HG02884 (cell line): ENCODE measurements around the gene KLK5.
"Not testable (repeated sequence)": the region's sequence is repeated elsewhere in the genome, so short reads cannot be mapped to it uniquely, and the experiment has no call there.

Experiments used
- ATAC-seq: cut with Tn5 transposase; IDR thresholded peaks from one replicate; pipeline ENCODE4 v1.9.1; 2021; ENCODE audit warnings: mild to moderate bottlenecking, moderate library complexity; ENCODE audit not compliant: unreplicated experiment

The KLK5 gene

GRCh38 chr19:50924586-50924985 lies 28.3 kb downstream of the KLK5 start:
- no peak for ATAC-seq

GRCh38 chr19:50922317-50922853 lies 30.5 kb downstream of the KLK5 start:
- ATAC-seq: no peak

GRCh38 chr19:50921426-50922316 lies 31.2 kb downstream of the KLK5 start:
- ATAC-seq: no peak

DNA sequence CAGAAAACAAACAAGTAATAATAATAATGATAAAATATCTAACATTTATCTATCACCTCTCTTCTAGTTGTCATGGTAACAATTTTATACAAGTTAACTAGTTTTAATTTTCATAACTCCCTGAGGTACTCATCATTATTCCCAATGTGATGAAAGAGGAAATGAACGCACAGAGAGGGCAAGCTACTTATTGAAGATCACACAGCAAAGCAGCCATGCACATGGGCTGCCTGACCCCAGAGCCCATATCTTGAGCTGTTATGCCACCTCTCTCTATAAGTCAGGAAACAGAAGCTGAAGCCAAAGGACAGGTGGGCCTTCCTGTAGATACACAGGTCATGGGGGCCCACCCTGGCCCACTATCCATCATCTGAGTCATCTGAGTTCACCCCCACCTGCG lies 36.8 kb downstream of the KLK5 start:
- ATAC-seq: no peak

- no peak for ATAC-seq
These were observed 39.8 kb downstream of the KLK5 start for GRCh38 chr19:50912727-50913716.

GRCh38 chr19:50912102-50912599 lies 40.7 kb downstream of the KLK5 start:
- ATAC-seq: no peak

DNA sequence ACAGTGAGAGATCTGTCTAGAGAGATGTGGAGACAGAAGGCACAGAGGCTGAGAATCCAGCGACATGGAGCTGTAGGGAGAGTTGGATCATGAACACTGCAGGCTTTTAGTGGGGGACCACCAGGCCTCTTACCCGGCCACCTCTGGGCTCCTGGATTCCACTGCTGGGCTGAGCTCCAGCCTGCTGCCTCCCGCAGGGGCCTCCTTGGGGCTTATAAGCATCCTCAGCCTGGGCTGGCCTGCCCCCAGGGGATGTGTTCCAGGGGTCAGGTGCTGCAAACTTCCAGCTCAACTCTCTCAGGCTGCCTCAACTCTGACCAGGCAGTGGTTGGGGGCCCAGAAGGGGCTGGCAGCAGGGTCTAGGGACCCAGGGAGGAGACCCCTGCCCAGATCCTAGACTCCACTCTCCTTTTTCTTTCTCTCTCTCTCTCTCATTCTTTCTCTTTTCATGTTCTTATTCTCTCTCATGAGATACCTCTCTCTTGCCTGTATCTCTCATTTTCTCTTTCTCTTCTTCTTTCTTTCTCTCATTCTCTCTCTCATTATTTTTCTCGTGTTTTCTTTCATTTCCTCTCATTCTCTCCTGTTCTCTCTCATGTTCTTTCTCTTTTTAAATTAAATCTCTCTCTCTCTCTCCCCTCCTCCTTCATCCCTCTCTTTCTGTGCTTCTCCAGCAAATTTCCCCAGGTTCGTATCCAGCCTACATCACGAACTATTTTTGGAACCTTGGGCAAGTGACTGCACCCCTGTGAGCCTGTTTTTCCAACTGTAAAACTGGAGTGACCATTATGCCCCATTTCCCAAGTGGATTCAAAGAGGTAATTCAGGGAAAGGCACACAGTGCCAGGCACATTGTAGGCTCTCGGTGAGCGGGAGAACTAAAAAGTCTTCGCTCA lies 41.4 kb downstream of the KLK5 start, which contains the start of gene KLK4:
Gene KLK4 (minus strand): TSS at position 190 of the 896 bp plus-strand sequence. CDS start 657 bp downstream, outside the sequence.
- ATAC-seq: no peak

GRCh38 chr19:50910722-50911121 lies 42.1 kb downstream of the KLK5 start:
- no peak for ATAC-seq

- ATAC-seq: peak; percentile 60
These were observed 43.4 kb downstream of the KLK5 start for GRCh38 chr19:50909240-50910070.

DNA sequence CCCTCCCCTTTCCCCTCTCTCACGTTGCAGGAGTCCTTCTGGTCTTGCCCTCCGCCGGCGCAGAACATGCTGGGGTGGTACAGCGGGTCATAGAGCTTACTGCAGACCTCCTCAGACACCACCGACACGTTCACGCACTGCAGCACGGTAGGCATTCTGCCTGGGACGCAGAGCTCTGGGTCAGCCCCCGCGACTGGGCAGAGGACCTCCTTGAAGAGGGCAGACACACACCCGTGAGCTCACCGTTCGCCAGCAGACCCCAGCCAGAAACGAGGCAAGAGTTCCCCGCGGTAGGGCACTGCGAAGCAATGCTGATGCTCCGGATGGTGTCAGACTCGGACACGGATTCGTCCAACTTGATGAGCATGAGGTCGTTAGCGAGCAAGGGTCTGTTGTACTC lies 44.5 kb downstream of the KLK5 start:
- no peak for ATAC-seq

GRCh38 chr19:50906217-50906616 lies 46.6 kb downstream of the KLK5 start:
- no peak for ATAC-seq

DNA sequence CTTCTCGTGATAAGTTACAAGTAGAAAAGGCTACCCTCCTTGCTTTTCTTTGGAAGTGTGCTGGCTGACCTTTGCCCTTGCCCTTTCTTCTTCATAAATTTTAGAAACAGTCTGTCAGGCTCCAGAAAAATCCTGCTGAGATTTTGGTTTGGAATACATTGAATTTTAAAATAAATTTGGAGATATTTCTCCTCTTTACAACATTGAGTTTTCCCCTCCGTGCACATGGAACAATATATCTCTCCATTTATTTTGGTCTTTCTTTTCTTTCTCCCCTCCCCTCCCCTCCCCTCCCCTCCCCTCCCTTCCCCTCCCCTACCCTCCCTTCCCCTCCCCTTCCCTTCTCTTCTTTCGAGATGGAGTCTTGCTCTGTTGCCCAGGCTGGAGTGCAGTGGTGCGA lies 50.2 kb downstream of the KLK5 start:
- ATAC-seq: no peak

GRCh38 chr19:50899569-50899968 lies 53.3 kb downstream of the KLK5 start:
- ATAC-seq: no peak

DNA sequence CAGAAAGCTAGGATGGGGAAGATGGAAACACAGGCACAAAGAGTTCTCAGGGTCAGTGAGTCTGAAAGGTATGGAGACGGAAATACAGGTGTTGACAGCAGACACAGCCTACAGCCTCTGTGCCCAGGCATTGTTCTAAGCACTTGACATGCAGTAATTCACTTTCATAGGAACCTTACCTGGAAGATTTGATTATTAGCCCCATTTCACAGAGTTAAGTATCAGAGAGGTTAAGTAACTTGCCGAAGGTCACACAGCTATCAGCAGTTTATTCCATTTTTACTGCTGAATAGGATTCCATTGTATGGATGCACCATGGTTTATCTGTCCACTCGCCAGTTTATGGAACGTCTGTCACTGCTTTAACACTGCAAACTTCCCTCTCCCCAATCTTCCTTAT lies 54.8 kb downstream of the KLK5 start:
- no peak for ATAC-seq

DNA sequence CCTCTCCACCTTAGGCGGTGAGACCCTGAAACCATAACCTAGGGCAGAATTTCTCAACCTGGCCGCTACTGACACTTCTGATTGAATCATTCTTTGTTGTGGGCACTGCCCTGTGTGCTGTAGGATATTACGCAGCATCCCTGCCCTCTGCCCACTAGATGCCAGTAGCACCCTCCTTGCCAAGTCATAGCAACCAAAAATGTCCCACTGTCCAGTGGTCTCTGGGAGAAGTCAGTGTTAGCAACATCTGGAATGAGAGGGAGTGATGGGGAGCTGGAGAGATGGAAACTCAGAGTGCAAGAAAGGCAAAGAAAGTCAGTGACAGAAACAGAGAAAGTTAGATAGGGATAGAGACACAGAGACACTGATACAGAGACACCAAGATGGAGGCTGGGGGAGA lies 55.2 kb downstream of the KLK5 start:
- ATAC-seq: no peak

GRCh38 chr19:50897191-50897607 lies 55.6 kb downstream of the KLK5 start:
- ATAC-seq: peak; percentile 7

DNA sequence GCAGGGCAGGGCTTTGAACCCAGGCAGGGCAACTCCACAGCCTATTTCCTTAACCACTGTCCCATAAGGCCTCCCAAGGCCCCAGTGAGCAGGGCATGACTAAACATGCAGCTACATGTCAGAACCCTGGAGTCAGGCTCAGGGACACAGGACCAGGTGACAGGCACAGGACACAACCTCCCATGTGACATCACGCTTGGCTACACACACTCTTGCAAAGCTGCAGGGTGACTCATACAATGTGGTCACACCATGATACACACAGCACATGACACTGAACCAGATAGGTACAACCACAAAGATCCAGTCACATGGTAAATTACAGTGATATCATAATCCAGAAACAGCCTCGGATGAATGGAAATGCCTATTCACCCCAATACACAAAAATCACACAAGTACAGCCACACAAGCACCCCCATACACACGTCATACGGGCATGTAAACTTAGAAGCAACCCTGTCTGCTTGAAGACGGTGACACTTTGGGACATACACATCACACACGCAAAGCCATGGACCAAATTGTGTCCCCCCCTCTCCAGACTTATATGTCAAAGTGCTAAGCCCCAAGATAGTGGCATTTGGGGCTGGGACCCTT lies 56.1 kb downstream of the KLK5 start:
- peak; percentile 88 for ATAC-seq

GRCh38 chr19:50896089-50896590 lies 56.7 kb downstream of the KLK5 start:
- not testable (repeated sequence) for ATAC-seq
